GM12892 (cell line): ENCODE measurements around the gene PLEK2.

Experiments used
- POLR2A ChIP-seq: IDR thresholded peaks from 2 replicates; pipeline ENCODE4 v1.6.1; 2011; ENCODE audit warnings: low read depth, low read length, control low read depth
- POLR2AphosphoS5 ChIP-seq: IDR thresholded peaks from 2 replicates; pipeline ENCODE4 v1.6.1; 2011; ENCODE audit warnings: low read depth, low read length, control low read depth

GRCh38 chr14:67345583-67345982, 66.4 kb downstream of the PLEK2 start:
- TF ChIP-seq POLR2A (no peak), POLR2AphosphoS5 (no peak)
